Sciatic nerve (tissue), 2 donors: Measurements from ENCODE around the gene MUC6. TPM values are rescaled to one million over a fixed set of nuclear protein-coding genes. Genes with fewer than 3 reads are reported as not detected.
A peak's percentile ranks its signal among the peaks of the same experiment; 100 is the strongest.
"Not testable (repeated sequence)": the region's sequence is repeated elsewhere in the genome, so short reads cannot be mapped to it uniquely, and the experiment has no call there.

Experiments
- ATAC-seq: fragments of 200-7000 bp; cut with Tn5 transposase; one replicate; pipeline ENCODE4 v1.9.1; 2020; ENCODE audit warnings: mild to moderate bottlenecking, moderate library complexity
- DNase-seq: peaks from one replicate; pipeline ENCODE4 v3.0.0-alpha.2; 2020; ENCODE audit warnings: low spot score
- intact Hi-C: fragments of 100-400 bp; cut with DNase I; formaldehyde crosslinking; loops from one replicate; pipeline ENCODE4 v1.14.2; 2022
- total RNA-seq: library from RNA; stranded (reverse); fragmentation: NEBNext Ultra II Directional; extraction: Animal tissue kit (Norgen Biotek cat#: 25700); gene quantifications from one replicate; pipeline ENCODE4 v1.2.1, GENCODE V29; 2021
- donor health status: DM: no; HTN: no; CAD: no.
- donor health status: DM: no; HTN: no; CAD: no.

MUC6 gene
- total RNA-seq, 1 donor from 2014 or later: not detected

DNA sequence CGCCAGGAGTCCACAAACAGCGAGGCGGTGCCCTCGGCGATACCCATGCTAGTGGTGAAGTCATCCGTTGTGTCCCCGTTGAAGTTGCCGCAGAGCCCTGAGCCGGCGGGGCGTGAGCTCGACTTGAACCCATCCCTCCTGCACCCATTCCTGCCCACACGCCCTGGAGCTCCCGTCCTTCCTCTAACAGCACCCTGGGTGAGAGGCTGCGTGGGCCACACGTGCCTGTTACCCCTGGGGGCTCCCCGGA is 8.3 kb downstream of the MUC6 start:
- DNase-seq: no peak
- no peak for ATAC-seq
- intact Hi-C loops: no loop called here

DNA sequence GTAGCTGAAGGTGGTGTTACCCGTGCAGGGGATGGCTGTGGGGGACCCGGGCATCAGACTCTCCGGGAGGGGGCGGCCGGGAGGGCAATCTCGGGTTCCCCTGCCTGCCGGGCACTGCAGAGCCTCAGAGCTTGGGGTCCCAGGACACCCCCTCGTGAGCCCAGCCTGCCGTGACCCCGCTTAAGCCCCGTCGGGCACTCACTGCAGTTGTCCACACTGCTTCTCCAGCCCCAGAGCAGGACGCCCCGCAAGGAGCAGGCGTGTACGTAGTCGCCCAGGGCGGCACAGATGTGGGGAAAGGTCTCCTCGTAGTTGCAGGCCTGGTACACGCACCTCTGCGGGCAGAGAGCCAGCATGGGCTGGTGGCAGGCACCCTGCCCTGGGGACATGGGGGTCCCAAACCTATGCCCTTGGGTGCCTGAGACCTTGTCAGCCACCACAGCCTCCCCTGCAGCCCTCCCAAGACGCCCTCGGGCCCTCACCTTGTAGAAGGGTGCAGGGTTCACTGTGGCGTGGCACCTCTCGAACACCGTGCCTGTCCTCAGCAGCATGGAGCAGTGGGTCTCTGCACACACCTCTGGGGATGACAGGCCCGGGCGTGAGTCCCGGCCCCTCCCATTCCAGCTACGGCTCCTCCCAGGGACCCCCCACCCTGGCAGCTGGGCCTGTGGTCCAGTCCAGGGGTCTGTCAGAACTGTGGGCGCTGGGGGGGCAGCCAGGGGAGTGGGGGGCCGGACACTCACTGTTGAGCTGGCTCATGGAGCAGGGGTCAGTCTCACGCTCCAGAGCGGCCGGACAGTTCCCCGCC is 8.8 kb downstream of the MUC6 start:
- DNase-seq: no peak
- ATAC-seq: no peak
- intact Hi-C loops: no loop called here

DNA sequence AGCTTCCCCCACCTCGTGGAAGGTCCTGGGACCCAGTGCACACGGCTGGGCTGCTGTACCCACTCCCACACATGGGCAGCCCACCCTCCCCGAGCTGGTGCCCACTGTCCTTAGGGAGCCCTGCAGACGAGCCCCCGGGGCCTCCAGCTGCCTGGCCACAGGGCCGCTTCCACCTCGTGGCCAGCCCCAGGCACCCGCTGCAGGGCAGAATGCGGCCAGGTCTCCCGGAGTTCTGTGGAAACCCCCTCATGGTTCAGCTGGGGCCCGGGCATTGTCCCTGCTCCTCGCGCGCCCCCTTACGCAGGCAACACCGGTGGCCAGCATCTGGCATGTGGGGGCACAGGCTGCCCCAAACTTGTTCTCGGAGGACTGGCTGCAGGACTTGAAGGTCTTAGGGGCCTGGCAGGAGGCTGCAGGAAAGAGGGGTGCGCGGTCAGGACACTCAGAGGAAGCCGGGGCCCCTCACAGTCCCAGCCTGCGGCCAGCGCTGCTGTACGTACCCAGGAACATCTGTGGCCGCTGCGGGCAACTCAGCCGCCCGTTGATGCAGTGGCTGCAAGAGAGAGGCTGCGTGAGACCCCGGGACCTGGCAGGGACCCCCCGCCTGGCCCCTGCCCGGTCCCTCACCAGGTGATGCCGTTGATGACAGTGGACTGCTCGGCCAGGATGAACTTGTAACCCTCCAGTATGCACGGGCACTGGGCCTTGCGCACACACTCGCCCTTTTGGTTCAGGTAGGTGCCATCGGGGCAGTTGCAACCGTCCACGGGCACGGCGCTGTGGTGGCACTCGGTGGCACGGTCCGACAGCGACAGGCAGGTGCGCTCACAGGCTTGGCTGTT is 9.7 kb downstream of the MUC6 start:
- intact Hi-C loops: no loop called here
- DNase-seq (no peak), ATAC-seq (no peak)

DNA sequence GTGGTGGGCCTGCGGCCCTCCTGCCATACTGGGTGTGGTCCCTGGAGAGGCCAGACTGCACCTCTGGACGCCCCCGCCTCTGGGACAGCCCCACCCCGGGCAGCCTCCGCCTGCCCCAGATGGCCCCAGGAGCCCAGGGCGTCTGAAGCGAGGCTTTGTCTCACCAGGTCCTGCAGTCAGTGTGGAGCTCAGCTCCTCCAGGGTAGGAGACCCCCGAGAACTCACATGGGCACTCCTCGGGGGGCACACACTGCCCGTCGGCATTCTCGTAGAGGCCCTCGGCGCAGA is 10.4 kb downstream of the MUC6 start:
- DNase-seq (no peak), ATAC-seq (no peak)
- intact Hi-C loops: no loop called here

DNA sequence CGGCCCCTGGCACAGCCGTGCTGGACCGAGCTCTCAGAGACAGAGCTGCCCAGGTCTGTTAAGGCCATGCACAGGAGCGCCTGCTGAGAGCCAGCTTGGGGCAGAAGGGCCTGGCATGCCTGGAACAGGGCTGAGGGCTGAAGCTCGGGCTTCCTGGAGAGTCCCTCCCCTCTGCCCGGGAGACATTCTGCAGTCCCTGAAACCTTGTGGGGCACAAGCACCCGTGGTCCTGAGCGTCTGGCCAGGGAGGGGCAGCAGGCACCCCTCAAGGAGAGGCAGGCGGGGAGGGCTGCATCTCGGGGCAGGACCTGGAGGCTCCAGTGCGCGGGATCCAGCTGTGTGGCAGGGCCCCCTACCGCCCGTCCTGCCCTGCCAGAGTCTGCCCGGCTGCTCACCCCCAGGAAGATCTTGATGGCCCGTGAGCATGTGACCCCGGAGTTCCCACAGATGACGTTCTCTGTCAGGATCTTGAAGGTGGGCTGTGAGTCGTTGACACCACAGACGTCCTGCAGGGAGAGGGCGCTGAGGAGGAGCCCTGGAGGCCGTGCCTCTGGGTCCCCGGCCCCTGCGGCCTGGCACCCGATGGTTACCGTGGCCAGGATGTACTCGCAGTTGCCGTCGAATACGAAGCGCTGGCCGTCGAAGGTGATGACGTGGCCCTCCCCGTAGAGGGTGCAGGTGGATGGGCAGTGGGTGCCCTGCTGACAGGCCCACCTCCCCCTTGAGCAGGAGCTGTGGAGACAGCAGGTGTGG is 10.9 kb downstream of the MUC6 start:
- DNase-seq (no peak), ATAC-seq (no peak)
- intact Hi-C loops: no loop called here

DNA sequence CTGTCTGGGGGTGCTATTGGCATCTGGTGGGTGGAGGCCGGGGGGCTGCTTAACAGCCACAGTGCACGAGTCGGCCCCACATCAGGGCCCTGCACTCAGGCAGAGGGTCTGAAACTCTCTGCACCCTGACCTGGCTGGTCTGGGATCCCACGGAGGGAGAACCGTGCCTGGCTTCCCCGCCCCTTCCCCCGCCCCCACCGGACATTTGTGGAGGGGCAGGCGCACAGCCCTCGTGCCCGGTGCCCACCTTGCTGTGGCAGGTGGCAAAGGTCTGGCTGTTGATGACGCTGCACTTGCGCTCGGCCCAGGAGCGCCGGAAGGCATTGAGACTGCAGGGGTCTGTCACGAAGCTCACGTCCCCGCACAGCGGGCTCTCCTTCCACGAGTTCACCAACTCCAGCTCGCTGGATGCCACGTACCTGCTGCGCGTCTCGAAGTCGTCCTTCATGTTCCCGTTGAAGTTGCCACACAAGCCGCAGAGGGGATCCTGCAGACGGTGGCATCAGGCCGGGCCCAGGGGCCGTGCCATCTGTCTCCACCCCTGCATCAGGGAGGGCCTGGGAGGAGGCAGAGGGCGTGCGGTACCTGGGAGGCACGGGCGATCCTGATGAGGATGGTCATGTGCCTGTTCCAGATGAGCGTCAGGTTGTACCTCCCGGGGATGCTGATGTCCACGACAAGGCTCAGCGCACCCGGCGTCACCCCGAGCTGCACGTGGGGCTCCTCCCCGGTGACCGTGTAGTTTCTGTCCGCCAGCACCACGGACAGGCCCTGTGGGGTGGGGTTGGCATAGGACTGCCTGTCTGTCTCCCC is 11.7 kb downstream of the MUC6 start:
- no peak for DNase-seq
- intact Hi-C loops: no loop called here
- ATAC-seq: no peak

DNA sequence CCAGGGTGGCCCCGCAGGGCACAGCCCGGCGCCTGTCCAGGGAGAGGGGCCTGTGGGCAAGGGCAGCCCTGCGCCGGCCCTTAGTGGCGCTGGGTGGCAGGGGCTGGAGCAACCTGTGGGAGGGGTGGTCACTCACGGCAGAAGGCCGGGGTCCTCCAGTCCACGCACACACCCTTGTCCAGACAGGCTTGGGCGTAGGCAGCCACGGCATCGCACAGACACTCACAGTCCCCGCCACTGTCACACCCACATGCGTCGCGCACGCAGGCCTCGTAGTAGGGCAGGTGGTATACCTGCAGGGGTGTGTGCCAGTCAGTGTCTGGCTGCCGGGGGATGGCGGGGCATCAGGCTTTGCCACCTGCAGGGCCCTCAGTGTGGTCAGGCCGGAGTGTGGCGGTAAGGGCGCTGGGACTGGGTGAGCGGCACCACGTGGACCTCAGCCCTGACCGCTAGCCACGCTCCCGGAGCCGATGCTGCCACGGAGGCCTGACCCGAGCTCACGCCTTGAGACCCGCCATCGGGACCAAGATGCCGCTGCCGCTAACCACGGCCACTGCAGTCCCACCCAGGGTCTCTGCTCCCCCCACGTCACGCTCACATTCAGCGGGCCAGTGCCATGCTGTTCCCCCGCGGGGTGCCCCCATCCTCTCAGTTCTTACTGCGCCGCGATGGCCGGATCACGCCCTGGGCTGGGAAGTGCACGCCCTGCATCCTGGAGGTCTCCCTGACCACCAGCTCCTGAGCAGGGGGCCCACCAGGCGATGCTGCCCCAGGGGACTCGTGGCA is 12.5 kb downstream of the MUC6 start:
- no peak for DNase-seq
- intact Hi-C loops: no loop called here
- ATAC-seq: no peak

DNA sequence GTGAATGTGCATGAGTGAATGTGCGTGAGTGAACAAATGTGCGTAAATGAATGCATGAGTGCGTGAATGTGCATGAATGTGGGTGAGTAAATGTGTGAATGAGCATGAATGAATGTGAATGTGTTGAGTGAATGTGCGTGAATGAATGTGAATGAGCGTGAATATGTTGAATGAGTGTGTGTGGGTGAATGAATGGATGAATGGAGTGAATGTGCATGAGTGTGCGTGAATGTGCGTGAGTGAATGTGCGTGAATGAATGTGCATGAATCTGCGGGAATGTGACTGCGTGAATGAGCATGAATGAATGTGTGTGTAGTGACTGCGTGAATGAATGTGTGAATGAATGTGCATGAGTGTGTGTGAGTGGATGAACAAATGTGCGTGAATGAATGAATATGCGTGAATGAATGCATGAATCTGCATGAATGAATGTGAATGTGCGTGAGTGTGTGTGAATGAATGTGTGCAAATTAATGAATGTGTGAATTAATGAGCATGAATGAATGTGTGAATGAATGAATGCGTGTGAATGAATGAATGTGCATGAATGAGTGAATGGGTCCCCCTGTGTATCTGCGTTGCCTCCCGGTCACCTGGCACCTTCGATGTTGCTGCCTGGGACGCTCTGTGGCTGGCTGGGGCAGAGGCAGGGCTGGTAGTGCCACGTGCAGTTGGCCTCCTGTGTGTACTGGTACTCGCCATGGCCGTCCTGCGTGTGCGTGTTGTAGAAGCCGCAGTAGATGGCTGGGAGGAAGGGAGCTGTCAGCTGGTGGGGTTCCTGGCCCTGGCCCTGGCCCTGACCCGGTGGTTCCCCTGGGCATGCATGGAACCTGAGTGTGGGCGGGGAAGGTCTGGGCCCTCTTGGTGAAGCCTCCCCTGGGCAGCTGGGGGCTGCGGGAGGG is 13.4 kb downstream of the MUC6 start:
- ATAC-seq (no peak), DNase-seq (no peak)
- intact Hi-C loops: no loop called here

DNA sequence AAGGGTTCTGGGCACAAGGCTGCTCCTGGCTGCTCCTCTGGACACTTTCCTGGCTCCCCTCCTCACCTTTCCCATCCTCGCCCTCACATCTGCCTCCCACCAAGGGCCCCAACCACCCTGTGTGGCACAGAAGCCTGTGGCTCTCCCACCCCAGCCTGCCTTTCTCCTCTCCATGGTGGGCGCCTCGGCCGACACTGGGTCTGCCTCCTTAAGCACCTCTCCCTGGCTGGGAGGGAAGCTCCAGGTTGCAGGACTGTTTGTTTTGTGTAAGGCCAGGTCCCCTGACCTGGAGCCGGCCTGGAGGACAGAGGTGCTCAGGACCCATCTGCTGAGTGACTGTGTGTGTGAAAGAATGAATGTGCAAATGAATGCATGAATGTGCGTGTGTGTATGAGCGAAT is 14.1 kb downstream of the MUC6 start:
- intact Hi-C loops: no loop called here
- ATAC-seq (no peak), DNase-seq (no peak)

DNA sequence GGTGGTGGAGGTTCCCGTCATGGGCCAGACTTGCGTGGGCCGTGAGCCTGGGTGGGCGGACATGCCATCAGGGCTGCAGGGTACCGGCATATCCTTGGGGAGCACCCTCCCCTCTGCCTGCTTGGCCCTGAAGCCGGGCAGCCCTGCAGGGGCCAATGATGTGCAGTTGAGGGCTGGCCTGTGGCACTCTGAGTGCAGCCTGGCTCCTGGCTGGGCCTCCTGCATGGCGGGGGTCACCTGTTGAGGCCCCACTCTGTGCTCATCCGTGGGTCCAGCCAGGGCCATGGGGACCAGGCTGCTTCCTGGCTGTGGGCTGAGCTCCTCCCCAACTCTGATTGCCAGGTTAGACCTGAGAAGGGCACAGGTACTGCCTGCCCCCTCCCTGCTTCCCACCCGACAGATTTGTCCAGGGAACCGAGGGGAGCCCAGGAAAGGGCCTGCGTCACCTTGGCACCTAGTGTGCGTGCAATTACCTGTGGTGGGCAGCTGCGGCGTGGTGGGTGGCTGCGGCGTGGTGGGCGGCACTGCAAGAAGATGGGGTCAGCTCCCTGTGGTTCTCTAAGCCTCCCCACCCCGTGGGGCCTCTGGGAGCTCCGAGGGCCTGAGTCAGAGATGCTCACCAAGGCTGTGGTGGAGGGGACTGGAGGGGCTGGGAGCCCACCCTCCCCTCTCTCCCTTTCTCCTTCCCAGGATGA is 16.2 kb downstream of the MUC6 start:
- ATAC-seq (no peak), DNase-seq (no peak)
- intact Hi-C loops: no loop called here

DNA sequence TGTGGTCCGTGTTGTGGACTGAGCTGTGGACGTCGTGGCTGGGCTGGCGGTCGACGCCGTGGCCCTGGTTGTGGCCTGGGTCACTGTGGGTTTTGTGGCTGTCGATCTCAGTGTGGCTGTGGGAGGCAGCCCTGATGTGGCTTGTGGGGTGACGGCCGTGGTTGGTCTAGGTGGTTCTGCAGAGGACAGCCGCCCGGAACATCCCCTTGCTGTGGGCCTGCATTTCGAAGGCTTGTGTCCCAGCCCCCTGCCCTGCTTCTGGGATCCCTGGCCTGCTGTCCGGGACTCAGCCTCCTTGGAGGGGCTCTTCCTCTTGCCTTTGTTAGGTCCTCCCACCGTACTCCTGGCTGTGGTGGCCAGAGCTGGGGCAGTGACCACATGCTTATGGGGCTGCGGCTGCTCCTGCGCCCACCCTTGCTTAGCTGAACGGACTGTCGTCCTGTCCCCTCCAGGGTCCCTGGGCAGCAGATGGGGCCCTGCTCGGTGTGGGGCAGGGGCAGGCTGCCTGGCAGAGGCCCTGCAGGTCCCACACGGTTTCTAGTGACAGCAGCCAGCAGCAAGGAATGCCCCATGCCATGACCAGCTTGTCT is 17.1 kb downstream of the MUC6 start:
- ATAC-seq: no peak
- DNase-seq: no peak
- intact Hi-C loops: no loop called here

DNA sequence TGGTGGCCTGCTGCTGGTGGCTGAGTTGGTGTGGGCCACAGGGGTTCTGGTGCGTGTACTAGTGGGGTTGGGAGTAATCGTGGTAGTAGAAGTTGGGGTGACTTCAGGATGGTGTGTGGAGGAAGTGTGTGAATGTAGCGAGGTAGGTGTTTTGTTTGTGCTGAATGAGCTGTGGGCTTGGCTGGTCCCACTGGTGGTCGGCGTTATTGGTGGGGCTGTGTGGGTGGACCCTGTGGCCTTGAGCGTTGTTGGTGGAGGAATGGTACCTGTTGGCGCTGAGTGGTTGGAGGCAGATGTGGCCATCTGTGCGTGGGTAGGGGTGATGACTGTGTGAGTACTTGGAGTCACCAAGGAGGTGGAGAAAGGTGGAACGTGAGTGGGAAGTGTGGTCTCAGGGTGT is 18.4 kb downstream of the MUC6 start:
- DNase-seq (no peak), ATAC-seq (no peak)
- intact Hi-C loops: no loop called here

DNA sequence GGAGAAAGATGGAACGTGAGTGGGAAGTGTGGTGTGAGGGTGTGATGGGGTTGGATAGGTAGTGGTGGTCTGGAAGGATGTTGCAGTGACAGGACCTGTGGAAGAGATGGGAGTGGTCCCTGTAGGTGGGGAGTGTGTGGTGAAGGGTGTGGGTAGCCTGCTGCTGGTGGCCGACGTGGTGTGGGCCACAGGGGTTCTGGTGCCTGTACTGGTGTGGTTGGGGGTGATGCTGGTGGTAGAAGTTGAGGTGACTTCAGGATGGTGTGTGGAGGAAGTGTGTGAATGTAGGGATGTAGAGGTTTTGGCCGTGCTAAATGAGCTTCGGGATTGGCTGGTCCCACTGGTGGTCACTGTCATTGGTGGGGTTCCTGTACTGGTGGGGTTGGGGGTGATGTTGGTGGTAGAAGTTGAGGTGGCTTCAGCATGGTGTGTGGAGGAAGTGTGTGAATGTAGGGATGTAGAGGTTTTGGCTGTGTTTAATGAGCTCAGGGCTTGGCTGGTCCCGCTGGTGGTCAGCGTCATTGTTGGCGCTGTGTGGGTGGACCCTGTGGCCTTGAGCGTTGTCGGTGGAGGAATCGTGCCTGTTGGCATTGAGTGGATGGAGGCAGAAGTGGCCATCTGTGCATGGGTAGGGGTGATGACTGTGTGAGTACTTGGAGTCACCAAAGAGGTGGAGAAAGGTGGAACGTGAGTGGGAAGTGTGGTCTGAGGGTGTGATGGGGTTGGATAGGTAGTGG is 19.1 kb downstream of the MUC6 start:
- intact Hi-C loops: no loop called here
- DNase-seq (no peak), ATAC-seq (peak; percentile 47)

DNA sequence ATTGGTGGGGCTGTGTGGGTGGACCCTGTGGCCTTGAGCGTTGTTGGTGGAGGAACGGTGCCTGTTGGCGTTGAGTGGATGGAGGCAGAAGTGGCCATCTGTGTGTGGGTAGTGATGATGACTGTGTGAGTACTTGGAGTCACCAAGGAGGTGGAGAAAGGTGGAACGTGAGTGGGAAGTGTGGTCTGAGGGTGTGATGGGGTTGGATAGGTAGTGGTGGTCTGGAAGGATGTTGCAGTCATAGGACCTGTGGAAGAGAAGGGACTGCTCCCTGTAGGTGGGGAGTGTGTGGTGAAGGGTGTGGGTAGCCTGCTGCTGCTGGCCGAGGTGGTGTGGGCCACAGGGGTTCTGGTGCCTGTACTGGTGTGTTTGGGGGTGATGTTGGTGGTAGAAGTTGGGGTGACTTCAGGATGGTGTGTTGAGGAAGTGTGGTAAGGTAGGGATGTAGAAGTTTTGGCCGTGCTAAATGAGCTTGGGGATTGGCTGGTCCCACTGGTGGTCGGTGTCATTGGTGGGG is 19.9 kb downstream of the MUC6 start:
- DNase-seq: not testable (repeated sequence)

DNA sequence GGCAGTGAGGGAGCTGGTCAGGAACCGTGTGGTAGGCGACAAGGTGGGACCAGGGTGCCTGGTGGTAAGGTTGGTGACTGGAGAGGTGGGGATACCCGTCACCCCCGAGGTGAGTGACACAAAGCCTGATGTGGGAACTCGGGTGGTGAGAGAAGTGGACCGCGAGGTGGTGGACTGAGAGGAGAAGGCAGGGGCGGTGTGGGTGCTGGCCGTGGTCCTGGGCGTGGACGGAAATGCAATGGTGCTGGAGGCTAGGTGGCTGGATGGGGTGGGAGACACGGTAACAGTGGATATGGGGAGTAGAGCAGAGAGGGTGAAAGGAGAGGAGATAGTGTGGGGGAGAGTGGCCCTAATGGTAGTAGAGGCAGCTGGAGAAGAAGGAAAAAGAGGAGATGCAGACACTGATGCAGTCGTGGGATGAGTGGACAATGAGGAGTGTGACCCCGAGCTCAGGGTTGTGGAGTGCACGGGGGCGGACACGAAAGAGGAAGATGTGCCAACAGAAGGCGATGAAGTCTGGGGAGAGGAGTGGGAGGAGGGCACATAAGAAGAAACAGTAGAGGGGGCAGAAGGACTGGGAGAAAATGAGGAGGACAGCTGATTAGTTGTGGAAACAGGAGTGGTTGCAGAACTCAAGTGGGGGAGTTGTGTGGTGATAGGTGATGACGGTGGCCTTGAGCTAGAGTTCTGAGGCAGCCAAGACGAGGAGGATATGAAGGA is 20.5 kb downstream of the MUC6 start:
- ATAC-seq: no peak
- no peak for DNase-seq
- intact Hi-C loops: no loop called here

More for the DNA sequence above, 19.9 kb downstream of the MUC6 start:
- peak; percentile 33 for ATAC-seq
- intact Hi-C loops: not testable (repeated sequence)
